ENCODE measurements around the gene RD3L.

Gene RD3L

GRCh38 chr14:103948442-103948841 is 6.1 kb upstream of the RD3L start:
- no peak overlapping the region for H3K4me3 ChIP-seq (ENCODE audit: low read depth, low read length)
- no peak for DNase-seq (ENCODE audit: low read depth)
- TF ChIP-seq CTCF (IDR thresholded peaks at IDR 0.05; ENCODE audit: low read depth, low read length, missing control alignments): no peak

GRCh38 chr14:103946975-103947374 is 4.6 kb upstream of the RD3L start:
- no peak for TF ChIP-seq CTCF (IDR thresholded peaks at IDR 0.05; ENCODE audit: low read depth, low read length, missing control alignments)
- H3K4me3 ChIP-seq (ENCODE audit: low read depth, low read length): no peak overlapping the region
- DNase-seq (ENCODE audit: low read depth): no peak

GRCh38 chr14:103943673-103944072 is 1.3 kb upstream of the RD3L start:
- TF ChIP-seq CTCF (IDR thresholded peaks at IDR 0.05; ENCODE audit: low read depth, low read length, missing control alignments): no peak
- DNase-seq (ENCODE audit: low read depth): no peak
- no peak overlapping the region for H3K4me3 ChIP-seq (ENCODE audit: low read depth, low read length)

- TF ChIP-seq CTCF (IDR thresholded peaks at IDR 0.05; ENCODE audit: low read depth, low read length, missing control alignments): no peak
- DNase-seq (ENCODE audit: low read depth): no peak
- no peak overlapping the region for H3K4me3 ChIP-seq (ENCODE audit: low read depth, low read length)
Observed at GRCh38 chr14:103941462-103941861, 867 bp downstream of the RD3L start.

- no peak for TF ChIP-seq CTCF (IDR thresholded peaks at IDR 0.05; ENCODE audit: low read depth, low read length, missing control alignments)
- no peak for DNase-seq (ENCODE audit: low read depth)
- H3K4me3 ChIP-seq (ENCODE audit: low read depth, low read length): no peak overlapping the region
Observed at GRCh38 chr14:103935102-103935501, 7.2 kb downstream of the RD3L start.

- DNase-seq (ENCODE audit: low read depth): no peak
- no peak overlapping the region for H3K4me3 ChIP-seq (ENCODE audit: low read depth, low read length)
- no peak for TF ChIP-seq CTCF (IDR thresholded peaks at IDR 0.05; ENCODE audit: low read depth, low read length, missing control alignments)
Observed at GRCh38 chr14:103932791-103933490, 9.4 kb downstream of the RD3L start.

GRCh38 chr14:103931422-103931821 is 10.9 kb downstream of the RD3L start:
- no peak for DNase-seq (ENCODE audit: low read depth)
- TF ChIP-seq CTCF (IDR thresholded peaks at IDR 0.05; ENCODE audit: low read depth, low read length, missing control alignments): no peak
- H3K4me3 ChIP-seq (ENCODE audit: low read depth, low read length): no peak overlapping the region

Measured in GM12864 (cell line).